Vagina (tissue), 2 donors: ENCODE data around the gene CCDC183. TPM values are rescaled to one million over a fixed set of nuclear protein-coding genes. Genes with fewer than 3 reads are reported as not detected.
"Not testable (repeated sequence)": the region's sequence is repeated elsewhere in the genome, so short reads cannot be mapped to it uniquely, and the experiment has no call there.

Experiments used
- DNase-seq, 2 donors: peaks; one replicate each; pipeline ENCODE4 v3.0.0-alpha.2; 2017; ENCODE audit errors: extremely low spot score in 2 of 2
- H3K27ac ChIP-seq: fragments of 200-600 bp; sonication (generic); one replicate; pipeline ENCODE4 v1.5.1; 2019
- H3K27me3 ChIP-seq: fragments of 200-600 bp; sonication (generic); one replicate; pipeline ENCODE4 v1.5.1; 2019
- H3K36me3 ChIP-seq, 2 donors: fragments of 200-600 bp; sonication (generic); one replicate each; pipeline ENCODE4 v1.5.1; 2017 to 2019
- H3K4me1 ChIP-seq: fragments of 200-600 bp; sonication (generic); one replicate; pipeline ENCODE4 v1.5.1; 2019
- H3K4me3 ChIP-seq, 2 donors: fragments of 200-600 bp; sonication (generic); 1 replicate in 1 of 2; 2 replicates in 1 of 2; pipeline ENCODE4 v1.5.1; 2016 to 2019
- H3K9me3 ChIP-seq: fragments of 200-600 bp; sonication (generic); one replicate; pipeline ENCODE4 v1.5.1; 2019
- CTCF ChIP-seq, 3 experiments: fragments of 450-650 bp in 2 of 3; fragments of 200-600 bp in 1 of 3; sonication (generic) in 1 of 3; IDR thresholded peaks; one replicate each; pipeline ENCODE4 v1.5.1; 2017 to 2019; ENCODE audit warnings: antibody characterized with exemption in 3 of 3, mild to moderate bottlenecking in 2 of 3, moderate library complexity in 2 of 3
- POLR2A ChIP-seq, 2 donors: fragments of 450-650 bp; IDR thresholded peaks; one replicate each; pipeline ENCODE4 v1.6.1; 2017; ENCODE audit warnings: antibody characterized with exemption in 2 of 2, mild to moderate bottlenecking in 2 of 2, moderate library complexity in 2 of 2
- POLR2AphosphoS5 ChIP-seq, 2 donors: sonication (generic); formaldehyde crosslinking; IDR thresholded peaks; one replicate each; pipeline ENCODE4 v1.9.0; 2017; ENCODE audit warnings: antibody characterized with exemption in 2 of 2, mild to moderate bottlenecking in 2 of 2, low read depth in 1 of 2; ENCODE audit not compliant: insufficient read depth in 1 of 2
- intact Hi-C: fragments of 100-400 bp; cut with DNase I; formaldehyde crosslinking; loops from one replicate; pipeline ENCODE4 v1.15.1; 2023
- total RNA-seq: library from RNA; depleted of rRNA; stranded (reverse); fragments of >200 nt; gene quantifications from one replicate; pipeline ENCODE4 v1.2.3, GENCODE V29; 2016

The CCDC183 gene
- total RNA-seq, 1 donor from 2014 or later = not detected

- no peaks in the 10 kb centered on the region for H3K36me3 ChIP-seq
- H3K27me3 ChIP-seq = no peaks in the 10 kb centered on the region
- H3K9me3 ChIP-seq = no peaks in the 10 kb centered on the region
- H3K27ac ChIP-seq = no peak overlapping the region
- H3K4me1 ChIP-seq = peaks cover 5% of the 10 kb centered on the region
- no peak for TF ChIP-seq POLR2AphosphoS5 (IDR thresholded peaks at IDR 0.05; ENCODE audit: insufficient read depth in 1 of 2, low read depth in 1 of 2)
- no peak for TF ChIP-seq POLR2A (IDR thresholded peaks at IDR 0.05)
- TF ChIP-seq CTCF (IDR thresholded peaks at IDR 0.05) = no peak
- no peak for DNase-seq
- no peak overlapping the region for H3K4me3 ChIP-seq
- intact Hi-C loops = no loop called here
These were observed 32.5 kb upstream of the CCDC183 start for GRCh38 chr9:136763649-136764035.

- Histone ChIP-seq H3K36me3 (no peaks in the 10 kb centered on the region), H3K4me1 (peaks cover 5% of the 10 kb centered on the region), H3K27me3 (no peaks in the 10 kb centered on the region), H3K27ac (no peak within 1 kb of the TSS), H3K4me3 (no peak within 1 kb of the TSS), H3K9me3 (no peaks in the 10 kb centered on the region)
- DNase-seq = no peak
- no peak for TF ChIP-seq POLR2A (IDR thresholded peaks at IDR 0.05)
- TF ChIP-seq POLR2AphosphoS5 (IDR thresholded peaks at IDR 0.05; ENCODE audit: insufficient read depth in 1 of 2, low read depth in 1 of 2) = no peak
- TF ChIP-seq CTCF (IDR thresholded peaks at IDR 0.05) = no peak
- intact Hi-C loops = no loop called here
These were observed 31.7 kb upstream of the CCDC183 start, which contains the start of gene LCN15 for GRCh38 chr9:136764301-136764891. TSS of gene LCN15 (minus strand) at chr9:136764518. CDS start at chr9:136764488, 30 bp downstream.

DNA sequence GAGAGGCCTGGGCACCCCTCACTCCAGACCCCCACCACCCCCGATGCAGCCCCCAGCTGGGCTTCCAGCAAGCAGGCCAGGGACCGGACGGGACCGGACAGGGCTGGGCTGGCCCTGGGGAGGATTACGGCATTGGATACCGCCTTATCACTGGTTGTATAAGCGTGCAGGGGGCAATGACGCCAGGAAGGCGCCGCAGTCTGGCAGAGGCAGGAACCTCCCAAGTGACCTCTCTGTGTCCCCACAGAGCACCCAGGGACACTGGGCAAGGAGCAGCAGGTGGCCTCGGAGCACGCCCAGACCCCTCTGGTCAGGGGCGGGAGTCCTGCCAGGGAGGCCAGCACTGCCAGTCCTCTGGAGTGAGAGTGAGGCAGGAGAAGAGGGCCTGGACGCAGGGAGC is 31.1 kb upstream of the CCDC183 start:
- Histone ChIP-seq H3K9me3 (no peaks in the 10 kb centered on the region), H3K4me3 (no peak overlapping the region), H3K27ac (no peak overlapping the region), H3K27me3 (no peaks in the 10 kb centered on the region), H3K4me1 (peaks cover 5% of the 10 kb centered on the region), H3K36me3 (no peaks in the 10 kb centered on the region)
- TF ChIP-seq CTCF (IDR thresholded peaks at IDR 0.05) = no peak
- TF ChIP-seq POLR2AphosphoS5 (IDR thresholded peaks at IDR 0.05; ENCODE audit: insufficient read depth in 1 of 2, low read depth in 1 of 2) = no peak
- no peak for TF ChIP-seq POLR2A (IDR thresholded peaks at IDR 0.05)
- DNase-seq = no peak
- intact Hi-C loops = no loop called here

DNA sequence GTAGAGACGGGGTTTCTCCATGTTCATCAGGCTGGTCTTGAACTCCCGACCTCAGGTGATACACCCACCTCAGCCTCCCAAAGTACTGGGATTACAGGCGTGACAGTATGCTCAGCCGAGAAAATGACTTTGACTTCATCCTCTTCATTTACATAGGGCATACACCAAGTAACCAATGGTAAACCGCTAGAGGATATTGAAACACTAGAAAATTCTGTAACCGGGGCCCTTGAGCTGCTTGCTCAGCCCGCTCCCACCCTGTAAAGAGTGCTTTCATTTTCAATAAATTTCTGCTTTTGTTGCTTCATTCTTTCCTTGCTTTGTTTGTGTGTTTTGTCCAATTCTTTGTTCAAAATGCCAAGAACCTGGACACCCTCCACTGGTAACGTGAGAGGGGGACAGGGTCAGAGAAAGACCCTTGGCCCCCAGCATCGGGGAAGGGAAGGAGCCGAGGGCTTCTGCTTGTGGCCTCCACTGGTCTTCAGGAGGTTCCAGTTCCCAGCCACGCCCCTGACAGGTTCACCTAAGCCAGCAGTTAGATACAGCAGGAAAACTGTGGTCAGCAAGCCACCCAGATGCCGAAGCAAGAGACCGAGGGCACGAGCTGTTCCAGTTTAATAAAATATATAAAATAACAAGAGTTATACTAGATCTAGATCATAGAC is 30.3 kb upstream of the CCDC183 start:
- DNase-seq, H3K4me1 ChIP-seq, H3K9me3 ChIP-seq, intact Hi-C loops, H3K36me3 ChIP-seq, H3K4me3 ChIP-seq, H3K27ac ChIP-seq, H3K27me3 ChIP-seq: not testable (repeated sequence)

DNA sequence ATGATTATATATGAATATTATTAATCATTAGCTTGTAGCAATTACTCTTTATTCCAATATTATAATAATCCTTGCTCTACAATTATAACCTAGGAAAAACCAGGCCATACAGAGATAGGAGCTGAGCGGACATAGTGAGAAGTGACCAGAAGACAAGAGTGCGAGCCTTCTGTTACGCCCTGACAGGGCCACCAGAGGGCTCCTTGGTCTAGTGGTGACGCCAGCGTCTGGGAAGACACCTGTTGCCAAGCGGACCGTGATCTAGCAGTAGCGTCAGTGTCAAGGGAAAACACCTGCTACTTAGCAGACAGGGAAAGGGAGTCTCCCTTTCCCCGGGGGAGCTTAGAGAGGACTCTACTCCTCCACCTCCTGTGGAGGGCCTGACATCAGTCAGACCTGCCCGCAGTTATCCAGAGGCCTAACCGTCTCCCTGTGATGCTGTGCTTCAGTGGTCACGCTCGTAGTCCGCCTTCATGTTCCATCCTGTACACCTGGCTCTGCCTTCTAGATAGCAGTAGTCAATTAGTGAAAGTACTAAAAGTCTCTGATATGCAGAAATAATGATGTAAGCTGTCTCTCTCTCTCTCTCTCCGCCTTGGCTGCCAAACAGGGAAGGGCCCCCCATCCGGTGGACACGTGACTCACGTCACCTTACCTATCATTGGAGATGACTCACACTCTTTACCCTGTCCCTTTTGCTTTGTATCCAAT is 29.6 kb upstream of the CCDC183 start:
- H3K9me3 ChIP-seq, DNase-seq, H3K27ac ChIP-seq, intact Hi-C loops, H3K27me3 ChIP-seq, H3K36me3 ChIP-seq, H3K4me3 ChIP-seq, H3K4me1 ChIP-seq: not testable (repeated sequence)

GRCh38 chr9:136769710-136770191 is 26.4 kb upstream of the CCDC183 start:
- intact Hi-C loops = no loop called here
- no peak for DNase-seq

More at GRCh38 chr9:136769710-136770191, 26.4 kb upstream of the CCDC183 start:
- no peaks in the 10 kb centered on the region for H3K27me3 ChIP-seq
- no peaks in the 10 kb centered on the region for H3K9me3 ChIP-seq
- no peak overlapping the region for H3K27ac ChIP-seq
- H3K4me1 ChIP-seq = no peaks in the 10 kb centered on the region
- no peaks in the 10 kb centered on the region for H3K36me3 ChIP-seq
- TF ChIP-seq CTCF (IDR thresholded peaks at IDR 0.05) = no peak
- TF ChIP-seq POLR2A (IDR thresholded peaks at IDR 0.05) = no peak
- TF ChIP-seq POLR2AphosphoS5 (IDR thresholded peaks at IDR 0.05; ENCODE audit: insufficient read depth in 1 of 2, low read depth in 1 of 2) = no peak
- H3K4me3 ChIP-seq = no peak overlapping the region
